K562 (cell line): ENCODE measurements around the gene DNAJC1. TPM values are rescaled to one million over a fixed set of nuclear protein-coding genes. Genes with fewer than 3 reads are reported as not detected.

Experiments
- ATAC-seq: fragments of 200-7000 bp; cut with Tn5 transposase; 3 replicates; pipeline ENCODE4 v1.9.1; 2020; ENCODE audit warnings: moderate library complexity
- BruUV-seq: library from RNA; stranded (reverse); fragments of 400-500 nt; replicated peaks from 2 replicates; lab custom pipeline; 2021; lab: Mats Ljungman, UMichigan
- CTCF ChIA-PET: fragments of 300-600 bp; formaldehyde crosslinking; extraction: SDS; loops from one replicate; lab custom pipeline; 2021; ENCODE audit warnings: low intra/inter-chr PET ratio; lab: Yijun Ruan, JAX
- POLR2A ChIA-PET: fragments of 300-600, 350-650 bp; sonication (Branson Sonifier 250); formaldehyde crosslinking; extraction: SDS; loops from one replicate; lab custom pipeline; 2021; ENCODE audit warnings: antibody characterized with exemption, inconsistent platforms; lab: Yijun Ruan, JAX
- DNase-seq, 4 experiments: peaks; one replicate each; pipeline versions ENCODE4 v3.0.0 to v3.0.0-alpha.2; 2011 to 2018; ENCODE audit warnings: low spot score in 3 of 4, mixed read lengths in 3 of 4; ENCODE audit errors: extremely low read depth in 1 of 4
- FAIRE-seq: peaks from 2 replicates; lab custom pipeline; 2011; peaks lifted over from hg19 to GRCh38; lab: Jason Lieb, UNC
- H2AFZ ChIP-seq: 2 replicates; pipeline ENCODE4 v1.6.0; 2011; ENCODE audit warnings: low read depth, low read length, control low read depth, inconsistent platforms
- H3K27ac ChIP-seq: fragments of 200-600 bp; 3 replicates; pipeline ENCODE4 v1.8.0; 2011; ENCODE audit warnings: low read depth, mild to moderate bottlenecking, control low read depth, inconsistent platforms, low read length, moderate library complexity, mixed read lengths; ENCODE audit errors: extremely low read depth
- H3K27me3 ChIP-seq, 2 experiments: fragments of 300-600 bp in 1 of 2; 2 replicates in 1 of 2; 3 replicates in 1 of 2; pipeline versions ENCODE4 v1.6.0 to v1.8.0; 2011; ENCODE audit warnings: inconsistent platforms in 2 of 2, low read length in 2 of 2, mild to moderate bottlenecking in 1 of 2, mixed read lengths in 1 of 2, moderate library complexity in 1 of 2; ENCODE audit not compliant: control insufficient read depth in 2 of 2, insufficient read depth in 2 of 2
- H3K36me3 ChIP-seq: fragments of 300-600 bp; 3 replicates; pipeline ENCODE4 v1.8.0; 2011; ENCODE audit warnings: mild to moderate bottlenecking, low read length, inconsistent platforms; ENCODE audit not compliant: control insufficient read depth, insufficient read depth
- H3K4me1 ChIP-seq, 2 experiments: fragments of 200-600 bp in 1 of 2; replicated peaks in 1 of 2; 2 replicates in 1 of 2; 3 replicates in 1 of 2; pipeline versions ENCODE4 v1.5.1 to v1.8.0; 2011; ENCODE audit warnings: inconsistent platforms in 2 of 2, low read length in 2 of 2, mild to moderate bottlenecking in 1 of 2, mixed read lengths in 1 of 2, moderate library complexity in 1 of 2; ENCODE audit not compliant: control insufficient read depth in 2 of 2, insufficient read depth in 2 of 2
- H3K4me2 ChIP-seq: 2 replicates; pipeline ENCODE4 v1.6.1; 2011; ENCODE audit warnings: low read length, control low read depth, inconsistent platforms, mixed read lengths; ENCODE audit not compliant: insufficient read depth
- H3K4me3 ChIP-seq: fragments of 200-600 bp; sonication (generic), shearing (Covaris generic); 2 replicates; pipeline ENCODE4 v1.5.1; 2016; ENCODE audit warnings: control low read depth, inconsistent platforms
- H3K79me2 ChIP-seq: fragments of 200-600 bp; 3 replicates; pipeline ENCODE4 v1.8.0; 2011; ENCODE audit warnings: low read length, inconsistent platforms; ENCODE audit not compliant: control insufficient read depth, insufficient read depth
- H3K9ac ChIP-seq, 2 experiments: 2 replicates each; pipeline versions ENCODE4 v1.6.0 to v1.6.1; 2011; ENCODE audit warnings: low read depth in 2 of 2, low read length in 2 of 2, control low read depth in 1 of 2, inconsistent platforms in 1 of 2, mild to moderate bottlenecking in 1 of 2, mixed read lengths in 1 of 2; ENCODE audit not compliant: insufficient read depth in 1 of 2
- H3K9me1 ChIP-seq: one replicate; pipeline ENCODE4 v1.6.0; 2011; ENCODE audit warnings: inconsistent platforms, mild to moderate bottlenecking, low read length, moderate library complexity; ENCODE audit not compliant: control insufficient read depth, insufficient read depth
- H3K9me3 ChIP-seq: replicated peaks from 2 replicates; pipeline ENCODE4 v1.5.1; 2011; ENCODE audit warnings: low read depth, low read length, inconsistent platforms; ENCODE audit not compliant: control insufficient read depth, insufficient read depth
- H4K20me1 ChIP-seq: replicated peaks from 2 replicates; pipeline ENCODE4 v1.6.1; 2011; ENCODE audit warnings: low read length, inconsistent platforms, mixed read lengths; ENCODE audit not compliant: control insufficient read depth, insufficient read depth
- EHMT2 ChIP-seq: fragments of 450-650 bp; IDR thresholded peaks from 2 replicates; pipeline ENCODE4 v1.6.1; 2018; ENCODE audit warnings: antibody characterized with exemption
- L3MBTL2 ChIP-seq: fragments of 450-650 bp; IDR thresholded peaks from 2 replicates; pipeline ENCODE4 v1.6.1; 2016; ENCODE audit warnings: mild to moderate bottlenecking, moderate library complexity
- NFIC ChIP-seq: fragments of 450-650 bp; IDR thresholded peaks from 2 replicates; pipeline ENCODE4 v1.6.1; 2017; ENCODE audit warnings: mild to moderate bottlenecking, inconsistent platforms
- OTX1 ChIP-seq: fragments of 450-650 bp; formaldehyde crosslinking; IDR thresholded peaks from 2 replicates; pipeline ENCODE4 v1.4.0; 2022; ENCODE audit warnings: mild to moderate bottlenecking
- PHB2 ChIP-seq: fragments of 450-650 bp; IDR thresholded peaks from 2 replicates; pipeline ENCODE4 v1.6.1; 2017; ENCODE audit warnings: low read depth
- TEAD2 ChIP-seq: fragments of 450-650 bp; IDR thresholded peaks from 2 replicates; pipeline ENCODE4 v1.6.1; 2016; ENCODE audit warnings: missing genetic modification characterization, control low read depth, missing compliant biosample characterization
- YY1 ChIP-seq, 3 experiments: IDR thresholded peaks; 2 replicates each; pipeline ENCODE4 v1.6.1; 2011; ENCODE audit warnings: low read length in 2 of 3, mild to moderate bottlenecking in 2 of 3, moderate library complexity in 2 of 3, borderline replicate concordance in 1 of 3, control low read depth in 1 of 3, low read depth in 1 of 3; ENCODE audit not compliant: insufficient read depth in 3 of 3, insufficient replicate concordance in 2 of 3, control insufficient read depth in 1 of 3, insufficient read length in 1 of 3; ENCODE audit errors: extremely low read depth in 1 of 3
- ZNF12 ChIP-seq: sonication (generic); formaldehyde crosslinking; IDR thresholded peaks from 2 replicates; pipeline ENCODE4 v1.4.0; 2020; ENCODE audit warnings: mild to moderate bottlenecking, missing genetic modification reagents
- WGBS: fragments of 100-300 bp; shearing (Covaris generic); methylation state at CpG from one replicate; pipeline ENCODE4 v1.1.6; 2016; ENCODE audit warnings: low coverage, mixed read lengths; ENCODE audit not compliant: insufficient coverage; ENCODE audit errors: missing lambda C conversion rate; 5-methylcytosine and 5-hydroxymethylcytosine counted together
- in situ Hi-C: fragments of 300-500 bp; cut with MboI; formaldehyde crosslinking; loops from 4 replicates; pipeline ENCODE4 v1.15.0; 2018; ENCODE audit warnings: inconsistent platforms, mixed read lengths
- intact Hi-C: fragments of 100-400 bp; cut with micrococcal nuclease; formaldehyde crosslinking; loops from 2 replicates; pipeline ENCODE4 v1.14.2; 2022
- polyA plus RNA-seq, 8 experiments: library from polyadenylated mRNA; depleted of rRNA in 4 of 8; stranded (reverse) in 5 of 8; unstranded in 3 of 8; fragments of >200 nt; fragmentation: Nextera tagmentation in 2 of 8; fragmentation: Illumina TruSeq in 1 of 8; extraction: Ambion mirVana in 2 of 8; extraction: Trizol in 1 of 8; gene quantifications; 2 replicates each; pipeline versions ENCODE4 v1.2.1 to v1.2.3, GENCODE V29; 2011 to 2014; ENCODE audit warnings: inconsistent platforms in 1 of 8, missing spikeins in 1 of 8
- total RNA-seq, 7 experiments: library from RNA; depleted of rRNA in 6 of 7; stranded (reverse); fragments of >200 nt in 6 of 7; fragmentation: Illumina TruSeq in 2 of 7; extraction: Trizol in 2 of 7; gene quantifications; 2 replicates each; pipeline versions ENCODE4 v1.2.1 to v1.2.3, GENCODE V29; 2011 to 2021; ENCODE audit warnings: low replicate concordance in 1 of 7
- TF ChIP-seq, protein P1 (sequence below): IDR thresholded peaks from 3 replicates; pipeline ENCODE4 v1.6.1; 2011; ENCODE audit warnings: borderline replicate concordance, mild to moderate bottlenecking; ENCODE audit not compliant: insufficient read length, insufficient read depth
- TF ChIP-seq, protein P2 (sequence below): fragments of 250-450 bp; sonication (Bioruptor Pico); IDR thresholded peaks from 2 replicates; pipeline ENCODE4 v1.8.0; 2022; ENCODE audit warnings: inconsistent platforms, mild to moderate bottlenecking, moderate library complexity, borderline replicate concordance
- TF ChIP-seq, protein P3 (sequence below): fragments of 200-800 bp; sonication (Bioruptor generic); IDR thresholded peaks from 2 replicates; pipeline ENCODE4 v1.6.1; 2017; ENCODE audit warnings: missing genetic modification characterization, missing compliant biosample characterization
- TF ChIP-seq, protein P4 (sequence below), 2 experiments: fragments of 450-650 bp; conservative IDR thresholded peaks; 2 replicates each; pipeline ENCODE4 v1.6.1; 2017; ENCODE audit warnings: mild to moderate bottlenecking in 2 of 2, moderate library complexity in 2 of 2
- TF ChIP-seq, protein P5 (sequence below): fragments of 450-650 bp; IDR thresholded peaks from 2 replicates; pipeline ENCODE4 v1.6.1; 2016

DNAJC1 gene
- total and polyA plus RNA-seq, 9 of the 15 experiments (the other 6 are each of a cell fraction or from before 2014, with no cell fraction given) = 5.4 to 77.6 (median 40.3) TPM

DNA sequence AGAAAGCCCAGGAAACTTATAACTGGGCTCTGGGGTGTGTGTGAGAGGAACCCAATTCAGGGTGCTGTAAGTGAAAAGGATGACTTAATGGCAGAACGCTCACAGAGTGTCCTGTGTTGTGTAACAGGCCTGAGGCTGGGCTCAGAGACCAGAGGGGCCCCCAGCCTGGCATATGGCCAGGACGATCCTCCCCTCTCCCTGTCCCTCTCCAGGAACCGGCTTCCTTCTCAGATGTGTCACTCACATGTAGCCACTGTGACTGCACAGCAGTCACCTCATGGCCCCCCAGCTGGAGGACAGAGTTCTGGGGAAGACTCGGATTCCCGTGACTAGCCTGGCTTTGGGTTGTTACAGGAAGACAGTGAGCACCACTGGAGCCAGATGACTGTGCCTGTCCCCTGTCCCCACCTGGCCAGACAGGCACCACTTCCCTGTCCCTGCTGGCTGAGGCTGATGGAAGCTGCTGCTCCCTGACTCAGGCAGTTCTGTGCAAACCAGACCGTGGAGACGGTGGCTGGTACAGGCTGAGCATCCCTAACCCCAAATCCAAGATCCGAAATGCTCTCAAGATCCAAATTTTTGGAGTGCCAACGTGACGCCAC lies 249.0 kb downstream of the DNAJC1 start:
- ChIA-PET POLR2A (no interaction called here), CTCF (no interaction called here)
- DNase-seq (no peak), FAIRE-seq (no peak), ATAC-seq (no peak; the same call in 2 of the 3 replicates)
- in situ Hi-C loops (no loop called here), intact Hi-C loops (no loop called here)
- TF ChIP-seq EHMT2 (no peak), ZNF12 (CRISPR knock-in tag) (no peak), L3MBTL2 (no peak), YY1 (IDR thresholded peaks at IDR 0.05; ENCODE audit: borderline replicate concordance in 1 of 3, control insufficient read depth in 1 of 3, extremely low read depth in 1 of 3, insufficient read depth in 3 of 3, insufficient read length in 1 of 3, insufficient replicate concordance in 2 of 3, low read depth in 1 of 3, low read length in 2 of 3) (no peak), TEAD2 (tag) (no peak), NFIC (peak; percentile 59), PHB2 (no peak), OTX1 (no peak)
- TF ChIP-seq, protein P1, sequence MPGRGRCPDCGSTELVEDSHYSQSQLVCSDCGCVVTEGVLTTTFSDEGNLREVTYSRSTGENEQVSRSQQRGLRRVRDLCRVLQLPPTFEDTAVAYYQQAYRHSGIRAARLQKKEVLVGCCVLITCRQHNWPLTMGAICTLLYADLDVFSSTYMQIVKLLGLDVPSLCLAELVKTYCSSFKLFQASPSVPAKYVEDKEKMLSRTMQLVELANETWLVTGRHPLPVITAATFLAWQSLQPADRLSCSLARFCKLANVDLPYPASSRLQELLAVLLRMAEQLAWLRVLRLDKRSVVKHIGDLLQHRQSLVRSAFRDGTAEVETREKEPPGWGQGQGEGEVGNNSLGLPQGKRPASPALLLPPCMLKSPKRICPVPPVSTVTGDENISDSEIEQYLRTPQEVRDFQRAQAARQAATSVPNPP = no peak
- TF ChIP-seq, protein P2, sequence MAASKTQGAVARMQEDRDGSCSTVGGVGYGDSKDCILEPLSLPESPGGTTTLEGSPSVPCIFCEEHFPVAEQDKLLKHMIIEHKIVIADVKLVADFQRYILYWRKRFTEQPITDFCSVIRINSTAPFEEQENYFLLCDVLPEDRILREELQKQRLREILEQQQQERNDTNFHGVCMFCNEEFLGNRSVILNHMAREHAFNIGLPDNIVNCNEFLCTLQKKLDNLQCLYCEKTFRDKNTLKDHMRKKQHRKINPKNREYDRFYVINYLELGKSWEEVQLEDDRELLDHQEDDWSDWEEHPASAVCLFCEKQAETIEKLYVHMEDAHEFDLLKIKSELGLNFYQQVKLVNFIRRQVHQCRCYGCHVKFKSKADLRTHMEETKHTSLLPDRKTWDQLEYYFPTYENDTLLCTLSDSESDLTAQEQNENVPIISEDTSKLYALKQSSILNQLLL (CRISPR knock-in tag) = no peak
- TF ChIP-seq, protein P3, sequence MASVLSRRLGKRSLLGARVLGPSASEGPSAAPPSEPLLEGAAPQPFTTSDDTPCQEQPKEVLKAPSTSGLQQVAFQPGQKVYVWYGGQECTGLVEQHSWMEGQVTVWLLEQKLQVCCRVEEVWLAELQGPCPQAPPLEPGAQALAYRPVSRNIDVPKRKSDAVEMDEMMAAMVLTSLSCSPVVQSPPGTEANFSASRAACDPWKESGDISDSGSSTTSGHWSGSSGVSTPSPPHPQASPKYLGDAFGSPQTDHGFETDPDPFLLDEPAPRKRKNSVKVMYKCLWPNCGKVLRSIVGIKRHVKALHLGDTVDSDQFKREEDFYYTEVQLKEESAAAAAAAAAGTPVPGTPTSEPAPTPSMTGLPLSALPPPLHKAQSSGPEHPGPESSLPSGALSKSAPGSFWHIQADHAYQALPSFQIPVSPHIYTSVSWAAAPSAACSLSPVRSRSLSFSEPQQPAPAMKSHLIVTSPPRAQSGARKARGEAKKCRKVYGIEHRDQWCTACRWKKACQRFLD (CRISPR knock-in tag) = no peak
- TF ChIP-seq, protein P4, sequence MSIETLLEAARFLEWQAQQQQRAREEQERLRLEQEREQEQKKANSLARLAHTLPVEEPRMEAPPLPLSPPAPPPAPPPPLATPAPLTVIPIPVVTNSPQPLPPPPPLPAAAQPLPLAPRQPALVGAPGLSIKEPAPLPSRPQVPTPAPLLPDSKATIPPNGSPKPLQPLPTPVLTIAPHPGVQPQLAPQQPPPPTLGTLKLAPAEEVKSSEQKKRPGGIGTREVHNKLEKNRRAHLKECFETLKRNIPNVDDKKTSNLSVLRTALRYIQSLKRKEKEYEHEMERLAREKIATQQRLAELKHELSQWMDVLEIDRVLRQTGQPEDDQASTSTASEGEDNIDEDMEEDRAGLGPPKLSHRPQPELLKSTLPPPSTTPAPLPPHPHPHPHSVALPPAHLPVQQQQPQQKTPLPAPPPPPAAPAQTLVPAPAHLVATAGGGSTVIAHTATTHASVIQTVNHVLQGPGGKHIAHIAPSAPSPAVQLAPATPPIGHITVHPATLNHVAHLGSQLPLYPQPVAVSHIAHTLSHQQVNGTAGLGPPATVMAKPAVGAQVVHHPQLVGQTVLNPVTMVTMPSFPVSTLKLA (conservative IDR thresholded peaks at IDR 0.05) = no peak
- TF ChIP-seq, protein P5, sequence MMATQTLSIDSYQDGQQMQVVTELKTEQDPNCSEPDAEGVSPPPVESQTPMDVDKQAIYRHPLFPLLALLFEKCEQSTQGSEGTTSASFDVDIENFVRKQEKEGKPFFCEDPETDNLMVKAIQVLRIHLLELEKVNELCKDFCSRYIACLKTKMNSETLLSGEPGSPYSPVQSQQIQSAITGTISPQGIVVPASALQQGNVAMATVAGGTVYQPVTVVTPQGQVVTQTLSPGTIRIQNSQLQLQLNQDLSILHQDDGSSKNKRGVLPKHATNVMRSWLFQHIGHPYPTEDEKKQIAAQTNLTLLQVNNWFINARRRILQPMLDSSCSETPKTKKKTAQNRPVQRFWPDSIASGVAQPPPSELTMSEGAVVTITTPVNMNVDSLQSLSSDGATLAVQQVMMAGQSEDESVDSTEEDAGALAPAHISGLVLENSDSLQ = peak; percentile 17; the same call in 1 of the 2 replicates
- Histone ChIP-seq H3K9ac (0 out of 4 replicates have a peak overlapping the region, but pooled peaks of 1 of the 2 experiments have one; percentile 48), H3K79me2 (no peaks in the 10 kb centered on the region), H3K4me2 (no peak overlapping the region), H2AFZ (no peak overlapping the region), H3K27me3 (no peaks in the 10 kb centered on the region), H3K27ac (no peak overlapping the region), H3K9me1 (no peaks in the 10 kb centered on the region), H4K20me1 (peaks cover 5% of the 10 kb centered on the region; the same call in 1 of the 2 replicates), H3K4me3 (no peak overlapping the region), H3K36me3 (peaks cover 28% of the 10 kb centered on the region; the same call in 1 of the 3 replicates), H3K4me1 (peaks cover 6 to 39% of the 10 kb centered on the region in 2 experiments; a peak in 4 of 5 replicates), H3K9me3 (no peaks in the 10 kb centered on the region)
- no TSS peak for BruUV-seq
- 73% methylated on average over 10 of the region's 10 CpGs for WGBS
